ENCODE results near the gene SNCG. TPM values are rescaled to one million over a fixed set of nuclear protein-coding genes. Genes with fewer than 3 reads are reported as not detected.

SNCG gene
- total RNA-seq, 2 experiments from 2014 or later: not detected

GRCh38 chr10:86922553-86922961, 35.8 kb upstream of the SNCG start:
- H3K4me3 ChIP-seq (ENCODE audit: low read depth, low read length, poor library complexity, severe bottlenecking): no peak overlapping the region
- H3K4me1 ChIP-seq (ENCODE audit: insufficient read depth, low read length, poor library complexity, severe bottlenecking): no peaks in the 10 kb centered on the region
- no peaks in the 10 kb centered on the region for H4K20me1 ChIP-seq (ENCODE audit: insufficient read depth, low read length)
- no peaks in the 10 kb centered on the region for H3K9me3 ChIP-seq (ENCODE audit: low read length)
- POLR2A ChIA-PET: no interaction called here
- no peaks in the 10 kb centered on the region for H3K36me3 ChIP-seq (ENCODE audit: insufficient read depth, low read length)
- CTCF ChIA-PET (ENCODE audit: unreplicated experiment): no interaction called here
- BruUV-seq (replicated peaks): no TSS peak
- no peaks in the 10 kb centered on the region for H3K9me2 ChIP-seq (ENCODE audit: insufficient read depth, low read length)
- H3K4me2 ChIP-seq (ENCODE audit: low read length): no peak overlapping the region
- no peak for DNase-seq (ENCODE audit: low spot score)
- no peaks in the 10 kb centered on the region for H3K79me2 ChIP-seq (ENCODE audit: insufficient read depth, low read depth, low read length)
- no peak overlapping the region for H3K27ac ChIP-seq (ENCODE audit: low read depth, low read length, poor library complexity, severe bottlenecking)
- no peak overlapping the region for H2AFZ ChIP-seq (ENCODE audit: low read length)
- TF ChIP-seq CTCF (conservative IDR thresholded peaks at IDR 0.05; ENCODE audit: low read length) (no peak), EZH2phosphoT487 (IDR thresholded peaks at IDR 0.05; ENCODE audit: borderline replicate concordance, low read depth, low read length) (no peak)
- intact Hi-C loops (cut with micrococcal nuclease; ENCODE audit: unreplicated experiment): no loop called here

GRCh38 chr10:86929468-86930380, 28.7 kb upstream of the SNCG start:
- no peaks in the 10 kb centered on the region for H3K9me2 ChIP-seq (ENCODE audit: insufficient read depth, low read length)
- H3K79me2 ChIP-seq (ENCODE audit: insufficient read depth, low read depth, low read length): no peaks in the 10 kb centered on the region
- no peaks in the 10 kb centered on the region for H3K4me1 ChIP-seq (ENCODE audit: insufficient read depth, low read length, poor library complexity, severe bottlenecking)
- no peak overlapping the region for H3K4me3 ChIP-seq (ENCODE audit: low read depth, low read length, poor library complexity, severe bottlenecking)
- ChIA-PET CTCF (ENCODE audit: unreplicated experiment) (no interaction called here), POLR2A (no interaction called here)
- H4K20me1 ChIP-seq (ENCODE audit: insufficient read depth, low read length): no peaks in the 10 kb centered on the region
- H3K9me3 ChIP-seq (ENCODE audit: low read length): no peaks in the 10 kb centered on the region
- H2AFZ ChIP-seq (ENCODE audit: low read length): no peak overlapping the region
- H3K27ac ChIP-seq (ENCODE audit: low read depth, low read length, poor library complexity, severe bottlenecking): no peak overlapping the region
- TF ChIP-seq CTCF (conservative IDR thresholded peaks at IDR 0.05; ENCODE audit: low read length): no peak
- TF ChIP-seq EZH2phosphoT487 (IDR thresholded peaks at IDR 0.05; ENCODE audit: borderline replicate concordance, low read depth, low read length): no peak
- no peak overlapping the region for H3K4me2 ChIP-seq (ENCODE audit: low read length)
- no peak for DNase-seq (ENCODE audit: low spot score)
- BruUV-seq (replicated peaks): no TSS peak
- intact Hi-C loops (cut with micrococcal nuclease; ENCODE audit: unreplicated experiment): no loop called here
- no peaks in the 10 kb centered on the region for H3K36me3 ChIP-seq (ENCODE audit: insufficient read depth, low read length)

- Histone ChIP-seq H3K9me2 (ENCODE audit: insufficient read depth, low read length) (no peaks in the 10 kb centered on the region), H3K4me1 (ENCODE audit: insufficient read depth, low read length, poor library complexity, severe bottlenecking) (no peaks in the 10 kb centered on the region), H3K27ac (ENCODE audit: low read depth, low read length, poor library complexity, severe bottlenecking) (no peak overlapping the region), H3K4me2 (ENCODE audit: low read length) (no peak overlapping the region), H3K9me3 (ENCODE audit: low read length) (no peaks in the 10 kb centered on the region), H3K79me2 (ENCODE audit: insufficient read depth, low read depth, low read length) (no peaks in the 10 kb centered on the region), H3K4me3 (ENCODE audit: low read depth, low read length, poor library complexity, severe bottlenecking) (no peak overlapping the region), H2AFZ (ENCODE audit: low read length) (no peak overlapping the region), H4K20me1 (ENCODE audit: insufficient read depth, low read length) (no peaks in the 10 kb centered on the region), H3K36me3 (ENCODE audit: insufficient read depth, low read length) (no peaks in the 10 kb centered on the region)
- ChIA-PET CTCF (ENCODE audit: unreplicated experiment) (no interaction called here), POLR2A (no interaction called here)
- BruUV-seq (replicated peaks): no TSS peak
- intact Hi-C loops (cut with micrococcal nuclease; ENCODE audit: unreplicated experiment): no loop called here
- no peak for DNase-seq (ENCODE audit: low spot score)
- TF ChIP-seq EZH2phosphoT487 (IDR thresholded peaks at IDR 0.05; ENCODE audit: borderline replicate concordance, low read depth, low read length) (no peak), CTCF (conservative IDR thresholded peaks at IDR 0.05; ENCODE audit: low read length) (no peak)
These were observed 26.5 kb upstream of the SNCG start for GRCh38 chr10:86931872-86932271.
